GM23248 (cell line): ENCODE results near the gene PRKAB1. TPM values are rescaled to one million over a fixed set of nuclear protein-coding genes. Genes with fewer than 3 reads are reported as not detected.
"Not testable (repeated sequence)": the region's sequence is repeated elsewhere in the genome, so short reads cannot be mapped to it uniquely, and the experiment has no call there.

Experiments
- DNase-seq: peaks from one replicate; pipeline ENCODE4 v3.0.0-alpha.2; 2015
- H2AFZ ChIP-seq: fragments of 200-600 bp; sonication (generic); 2 replicates; pipeline ENCODE4 v1.6.1; 2016; ENCODE audit warnings: antibody characterized with exemption
- H3F3A ChIP-seq: fragments of 200-600 bp; sonication (generic); 2 replicates; pipeline ENCODE4 v1.6.1; 2016; ENCODE audit warnings: mild to moderate bottlenecking, antibody characterized with exemption, mixed run types; ENCODE audit not compliant: insufficient read depth
- H3K27ac ChIP-seq: fragments of 200-600 bp; sonication (generic); 2 replicates; pipeline ENCODE4 v1.5.1; 2016; ENCODE audit warnings: mild to moderate bottlenecking
- H3K27me3 ChIP-seq: fragments of 200-600 bp; sonication (generic); replicated peaks from 2 replicates; pipeline ENCODE4 v1.6.1; 2016; ENCODE audit warnings: mild to moderate bottlenecking; ENCODE audit not compliant: insufficient read depth
- H3K36me3 ChIP-seq: fragments of 200-600 bp; sonication (generic); 2 replicates; pipeline ENCODE4 v1.6.1; 2016; ENCODE audit warnings: low read depth, mild to moderate bottlenecking
- H3K4me1 ChIP-seq: fragments of 200-600 bp; sonication (generic); 2 replicates; pipeline ENCODE4 v1.6.1; 2016; ENCODE audit warnings: mild to moderate bottlenecking; ENCODE audit not compliant: insufficient read depth
- H3K4me2 ChIP-seq: fragments of 200-600 bp; sonication (generic); one replicate; pipeline ENCODE4 v1.6.1; 2016; ENCODE audit warnings: mild to moderate bottlenecking; ENCODE audit not compliant: unreplicated experiment
- H3K4me3 ChIP-seq: fragments of 200-600 bp; sonication (generic); 2 replicates; pipeline ENCODE4 v1.5.1; 2016; ENCODE audit warnings: mild to moderate bottlenecking
- H3K79me2 ChIP-seq: fragments of 200-600 bp; sonication (generic); 2 replicates; pipeline ENCODE4 v1.6.1; 2016; ENCODE audit warnings: mild to moderate bottlenecking; ENCODE audit not compliant: insufficient read depth
- H3K9ac ChIP-seq: fragments of 200-600 bp; sonication (generic); 2 replicates; pipeline ENCODE4 v1.6.1; 2016; ENCODE audit warnings: mild to moderate bottlenecking
- H3K9me2 ChIP-seq: fragments of 200-600 bp; sonication (generic); 2 replicates; pipeline ENCODE4 v1.6.1; 2016; ENCODE audit warnings: mixed run types, mild to moderate bottlenecking, moderate library complexity; ENCODE audit not compliant: insufficient read depth
- H3K9me3 ChIP-seq: fragments of 200-600 bp; sonication (generic); one replicate; pipeline ENCODE4 v1.6.1; 2017; ENCODE audit warnings: low read depth
- H4K20me1 ChIP-seq: fragments of 200-600 bp; sonication (generic); 2 replicates; pipeline ENCODE4 v1.6.0; 2016; ENCODE audit not compliant: insufficient read depth
- EZH2 ChIP-seq: fragments of 200-600 bp; sonication (generic); IDR thresholded peaks from 2 replicates; pipeline ENCODE4 v1.6.1; 2018; ENCODE audit warnings: antibody characterized with exemption, mild to moderate bottlenecking; ENCODE audit not compliant: insufficient read depth, poor library complexity, severe bottlenecking
- EZH2phosphoT487 ChIP-seq: fragments of 200-600 bp; sonication (generic); IDR thresholded peaks from 2 replicates; pipeline ENCODE4 v1.6.1; 2018; ENCODE audit warnings: antibody characterized with exemption, moderate library complexity, mild to moderate bottlenecking, low read depth; ENCODE audit not compliant: insufficient read depth
- WGBS, 2 experiments: methylation state at CpG; one replicate each; pipeline ENCODE4 v1.1.6; 2015 to 2017; ENCODE audit warnings: low lambda C conversion rate in 2 of 2, low coverage in 1 of 2; ENCODE audit errors: missing lambda C conversion rate in 2 of 2; 5-methylcytosine and 5-hydroxymethylcytosine counted together
- in situ Hi-C: fragments of 300-500 bp; cut with MboI; formaldehyde crosslinking; loops from 2 replicates; pipeline ENCODE4 v1.15.0; 2020
- polyA plus RNA-seq: library from polyadenylated mRNA; unstranded; fragments of >200 nt; fragmentation: Nextera tagmentation; extraction: Ambion mirVana; gene quantifications from 2 replicates; pipeline ENCODE4 v1.2.1, GENCODE V29; 2016
- total RNA-seq: library from RNA; depleted of rRNA; stranded (reverse); fragments of >200 nt; shearing (Covaris generic); gene quantifications from 2 replicates; pipeline ENCODE4 v1.2.3, GENCODE V29; 2014

The PRKAB1 gene
- total and polyA plus RNA-seq, 2 experiments from 2014 or later = 19.2 to 24.7 TPM

GRCh38 chr12:119644930-119645329 lies 23.0 kb upstream of the PRKAB1 start:
- H3K4me3 ChIP-seq = no peak overlapping the region
- H3K9ac ChIP-seq = no peak overlapping the region
- H3K36me3 ChIP-seq = no peaks in the 10 kb centered on the region
- DNase-seq = no peak
- H3K4me2 ChIP-seq = no peak overlapping the region
- TF ChIP-seq EZH2 (no peak), EZH2phosphoT487 (no peak)
- H3K27ac ChIP-seq = no peak overlapping the region
- no peaks in the 10 kb centered on the region for H3K9me3 ChIP-seq
- no peak overlapping the region for H2AFZ ChIP-seq
- no peaks in the 10 kb centered on the region for H3F3A ChIP-seq
- in situ Hi-C loops = no loop called here
- no peaks in the 10 kb centered on the region for H3K9me2 ChIP-seq
- 31 to 47% methylated on average over 3 of the region's 3 CpGs for WGBS, 2 experiments
- H4K20me1 ChIP-seq = no peaks in the 10 kb centered on the region
- no peaks in the 10 kb centered on the region for H3K27me3 ChIP-seq
- H3K79me2 ChIP-seq = no peaks in the 10 kb centered on the region
- no peaks in the 10 kb centered on the region for H3K4me1 ChIP-seq

- Histone ChIP-seq H4K20me1 (no peaks in the 10 kb centered on the region), H3K4me3 (no peak overlapping the region), H3K4me2 (no peak overlapping the region), H2AFZ (no peak overlapping the region), H3K9ac (no peak overlapping the region), H3K9me2 (no peaks in the 10 kb centered on the region), H3K4me1 (no peaks in the 10 kb centered on the region), H3F3A (no peaks in the 10 kb centered on the region), H3K27me3 (no peaks in the 10 kb centered on the region), H3K36me3 (no peaks in the 10 kb centered on the region), H3K27ac (no peak overlapping the region), H3K79me2 (no peaks in the 10 kb centered on the region), H3K9me3 (no peaks in the 10 kb centered on the region)
- in situ Hi-C loops = no loop called here
- WGBS, 2 experiments = 50 to 51% methylated on average over 7 of the region's 7 CpGs
- DNase-seq = no peak
- TF ChIP-seq EZH2phosphoT487 (no peak), EZH2 (no peak)
Observed at GRCh38 chr12:119645535-119646059, 22.3 kb upstream of the PRKAB1 start.

- Histone ChIP-seq H3K79me2 (no peaks in the 10 kb centered on the region), H3K27me3 (no peaks in the 10 kb centered on the region), H4K20me1 (no peaks in the 10 kb centered on the region), H3K36me3 (no peaks in the 10 kb centered on the region), H3K4me1 (no peaks in the 10 kb centered on the region), H3K9me2 (no peaks in the 10 kb centered on the region), H3K4me3 (no peak overlapping the region), H3K9me3 (no peaks in the 10 kb centered on the region), H3K4me2 (no peak overlapping the region), H3K27ac (no peak overlapping the region), H2AFZ (no peak overlapping the region), H3F3A (no peaks in the 10 kb centered on the region), H3K9ac (no peak overlapping the region)
- TF ChIP-seq EZH2 = no peak
- no peak for TF ChIP-seq EZH2phosphoT487
- WGBS, 2 experiments = 49 to 57% methylated on average over 4 of the region's 4 CpGs
- in situ Hi-C loops = no loop called here
- DNase-seq = peak; percentile 25
Observed at GRCh38 chr12:119649202-119649808, 18.6 kb upstream of the PRKAB1 start.

GRCh38 chr12:119652665-119653064 lies 15.3 kb upstream of the PRKAB1 start:
- Histone ChIP-seq H4K20me1 (no peaks in the 10 kb centered on the region), H3K36me3 (no peaks in the 10 kb centered on the region), H3K4me2 (no peak overlapping the region), H2AFZ (no peak overlapping the region), H3K9ac (no peak overlapping the region), H3K27ac (no peak overlapping the region), H3K79me2 (no peaks in the 10 kb centered on the region), H3K9me2 (no peaks in the 10 kb centered on the region), H3F3A (no peaks in the 10 kb centered on the region), H3K9me3 (no peaks in the 10 kb centered on the region), H3K27me3 (no peaks in the 10 kb centered on the region), H3K4me1 (no peaks in the 10 kb centered on the region), H3K4me3 (no peak overlapping the region)
- in situ Hi-C loops = no loop called here
- TF ChIP-seq EZH2phosphoT487 (no peak), EZH2 (no peak)
- no peak for DNase-seq
- WGBS, 2 experiments = 50 to 51% methylated on average over 3 of the region's 3 CpGs

- H3K9me2 ChIP-seq, H3K9me3 ChIP-seq, H3K27ac ChIP-seq, H3K36me3 ChIP-seq, H2AFZ ChIP-seq, H3K4me1 ChIP-seq, H3K27me3 ChIP-seq, DNase-seq, H3F3A ChIP-seq, H3K4me3 ChIP-seq, H3K79me2 ChIP-seq, H3K4me2 ChIP-seq, H3K9ac ChIP-seq, in situ Hi-C loops, H4K20me1 ChIP-seq: not testable (repeated sequence)
- WGBS, 2 experiments = 15 to 30% methylated on average over 2 of the region's 2 CpGs
Observed at GRCh38 chr12:119657001-119657400, 10.9 kb upstream of the PRKAB1 start.

- 77 to 86% methylated on average over 6 of the region's 6 CpGs for WGBS, 2 experiments
- H3K36me3 ChIP-seq, H2AFZ ChIP-seq, H3K4me1 ChIP-seq, H3K4me2 ChIP-seq, H3K9me3 ChIP-seq, H4K20me1 ChIP-seq, H3K4me3 ChIP-seq, H3K27me3 ChIP-seq, DNase-seq, H3F3A ChIP-seq, H3K9me2 ChIP-seq, H3K79me2 ChIP-seq, H3K9ac ChIP-seq, H3K27ac ChIP-seq, in situ Hi-C loops: not testable (repeated sequence)
Observed at GRCh38 chr12:119658166-119658565, 9.8 kb upstream of the PRKAB1 start.
